SK-N-SH (cell line): ENCODE measurements around the gene SH3BGRL2. TPM values are rescaled to one million over a fixed set of nuclear protein-coding genes. Genes with fewer than 3 reads are reported as not detected.

Experiments
- CTCF ChIA-PET: fragments of 300-600, 350-600 bp; formaldehyde crosslinking; extraction: SDS; loops from one replicate; lab custom pipeline; 2021; lab: Yijun Ruan, JAX
- POLR2A ChIA-PET: fragments of 350-600 bp; sonication (Branson Sonifier 250); formaldehyde crosslinking; extraction: SDS; loops from one replicate; lab custom pipeline; 2020; ENCODE audit warnings: antibody characterized with exemption, inconsistent platforms; lab: Yijun Ruan, JAX
- DNase-seq: peaks from one replicate; pipeline ENCODE4 v3.0.0; 2012
- H2AFZ ChIP-seq: fragments of 200-600 bp; sonication (generic); 2 replicates; pipeline ENCODE4 v1.8.1; 2016; ENCODE audit warnings: antibody characterized with exemption, mild to moderate bottlenecking, low read depth
- H3F3A ChIP-seq: fragments of 200-600 bp; sonication (generic); replicated peaks from 2 replicates; pipeline ENCODE3; 2016; ENCODE audit warnings: antibody characterized with exemption, mild to moderate bottlenecking; ENCODE audit not compliant: insufficient read depth
- H3K27ac ChIP-seq, 2 experiments: fragments of 200-500 bp in 1 of 2; fragments of 200-600 bp in 1 of 2; sonication (Bioruptor generic) in 1 of 2; sonication (generic), shearing (Covaris generic) in 1 of 2; 2 replicates each; pipeline versions ENCODE4 v1.5.1 to v1.6.1; 2014 to 2016; ENCODE audit warnings: low read depth in 2 of 2, inconsistent platforms in 1 of 2, low read length in 1 of 2, mild to moderate bottlenecking in 1 of 2, mixed read lengths in 1 of 2
- H3K27me3 ChIP-seq: fragments of 200-600 bp; sonication (generic), shearing (Covaris generic); 2 replicates; pipeline ENCODE4 v1.6.1; 2016; ENCODE audit warnings: mixed run types; ENCODE audit not compliant: insufficient read depth
- H3K36me3 ChIP-seq, 2 experiments: fragments of 200-500 bp in 1 of 2; fragments of 200-600 bp in 1 of 2; sonication (Bioruptor generic) in 1 of 2; sonication (generic) in 1 of 2; replicated peaks in 1 of 2; 2 replicates each; pipeline versions ENCODE3 to v1.5.1; 2014 to 2016; ENCODE audit warnings: low read length in 1 of 2, mild to moderate bottlenecking in 1 of 2; ENCODE audit not compliant: insufficient read depth in 2 of 2, control insufficient read depth in 1 of 2
- H3K4me1 ChIP-seq, 2 experiments: fragments of 200-500 bp in 1 of 2; fragments of 200-600 bp in 1 of 2; sonication (Bioruptor generic) in 1 of 2; sonication (generic), shearing (Covaris generic) in 1 of 2; 2 replicates each; pipeline versions ENCODE4 v1.5.1 to v1.6.1; 2014 to 2016; ENCODE audit warnings: low read depth in 1 of 2, low read length in 1 of 2, mixed run types in 1 of 2; ENCODE audit not compliant: insufficient read depth in 2 of 2, control insufficient read depth in 1 of 2
- H3K4me2 ChIP-seq: fragments of 200-600 bp; sonication (generic), shearing (Covaris generic); 2 replicates; pipeline ENCODE4 v1.6.1; 2017; ENCODE audit warnings: mixed run types
- H3K4me3 ChIP-seq, 2 experiments: fragments of 200-500 bp in 1 of 2; fragments of 200-600 bp in 1 of 2; sonication (Bioruptor generic) in 1 of 2; sonication (generic), shearing (Covaris generic) in 1 of 2; 2 replicates each; pipeline versions ENCODE4 v1.5.1 to v1.8.1; 2014 to 2016; ENCODE audit warnings: low read depth in 2 of 2, inconsistent platforms in 1 of 2, low read length in 1 of 2, mild to moderate bottlenecking in 1 of 2, mixed read lengths in 1 of 2, moderate library complexity in 1 of 2
- H3K79me2 ChIP-seq: fragments of 200-600 bp; sonication (generic); 2 replicates; pipeline ENCODE4 v1.8.1; 2017; ENCODE audit warnings: mild to moderate bottlenecking; ENCODE audit not compliant: insufficient read depth
- H3K9ac ChIP-seq: fragments of 200-600 bp; sonication (generic); 2 replicates; pipeline ENCODE4 v1.6.1; 2017; ENCODE audit warnings: mixed run types
- H3K9me2 ChIP-seq: fragments of 200-600 bp; sonication (generic); 2 replicates; pipeline ENCODE4 v1.6.1; 2017; ENCODE audit warnings: mixed run types
- H3K9me3 ChIP-seq: fragments of 200-600 bp; sonication (generic); 2 replicates; pipeline ENCODE4 v1.6.1; 2017; ENCODE audit warnings: mixed run types, mild to moderate bottlenecking, moderate library complexity
- H4K20me1 ChIP-seq: fragments of 200-600 bp; sonication (generic); 2 replicates; pipeline ENCODE4 v1.6.1; 2017; ENCODE audit warnings: mild to moderate bottlenecking, mixed run types; ENCODE audit not compliant: insufficient read depth
- CHD2 ChIP-seq: fragments of 150-350 bp; IDR thresholded peaks from 2 replicates; pipeline ENCODE4 v1.6.1; 2018; ENCODE audit warnings: low read length; ENCODE audit not compliant: partially characterized antibody
- EP300 ChIP-seq, 2 experiments: IDR thresholded peaks; 2 replicates each; pipeline versions ENCODE4 v1.4.0 to v1.6.1; 2012; ENCODE audit warnings: borderline replicate concordance in 1 of 2, low read depth in 1 of 2, low read length in 1 of 2
- EZH2phosphoT487 ChIP-seq: fragments of 200-600 bp; sonication (generic); IDR thresholded peaks from 2 replicates; pipeline ENCODE4 v1.6.1; 2017; ENCODE audit warnings: low read depth, mixed run types, mild to moderate bottlenecking, antibody characterized with exemption, moderate library complexity, borderline replicate concordance
- IRF3 ChIP-seq: fragments of 150-350 bp; IDR thresholded peaks from 2 replicates; pipeline ENCODE4 v1.6.1; 2016; ENCODE audit warnings: mild to moderate bottlenecking, low read depth, low read length
- JUND ChIP-seq: IDR thresholded peaks from 2 replicates; pipeline ENCODE4 v1.4.0; 2012
- NFIC ChIP-seq: IDR thresholded peaks from 2 replicates; pipeline ENCODE4 v1.4.0; 2012; ENCODE audit warnings: borderline replicate concordance
- NRF1 ChIP-seq: IDR thresholded peaks from 2 replicates; pipeline ENCODE4 v1.6.1; 2012; ENCODE audit warnings: low read depth, mild to moderate bottlenecking, low read length
- PBX3 ChIP-seq: IDR thresholded peaks from 2 replicates; pipeline ENCODE4; 2012
- SIN3A ChIP-seq: IDR thresholded peaks from 2 replicates; pipeline ENCODE4 v1.6.1; 2012; ENCODE audit warnings: low read depth, mild to moderate bottlenecking, low read length, moderate library complexity, borderline replicate concordance
- SMC3 ChIP-seq: IDR thresholded peaks from 2 replicates; pipeline ENCODE4 v1.6.1; 2012; ENCODE audit warnings: low read depth, low read length, improper control_type of control experiment
- TCF12 ChIP-seq: IDR thresholded peaks from 2 replicates; pipeline ENCODE4 v1.4.0; 2012
- TEAD4 ChIP-seq: IDR thresholded peaks from 2 replicates; pipeline ENCODE4 v1.4.0; 2012; ENCODE audit warnings: mild to moderate bottlenecking, borderline replicate concordance; ENCODE audit not compliant: insufficient read depth
- USF1 ChIP-seq: IDR thresholded peaks from 2 replicates; pipeline ENCODE4 v1.4.0; 2012; ENCODE audit warnings: low read depth, borderline replicate concordance
- WGBS: methylation state at CpG from one replicate; pipeline ENCODE4 v1.1.6; 2017; ENCODE audit warnings: low lambda C conversion rate; 5-methylcytosine and 5-hydroxymethylcytosine counted together
- polyA plus RNA-seq, 3 experiments: library from polyadenylated mRNA; depleted of rRNA; stranded (reverse); fragments of >200 nt; gene quantifications; 2 replicates each; pipeline ENCODE4 v1.2.3, GENCODE V29; 2012

SH3BGRL2 gene
- polyA plus RNA-seq, 1 of the 3 experiments (the other 2 are of a cell fraction): 1.4 TPM

- TF ChIP-seq SMC3 (no peak), EP300 (IDR thresholded peaks at IDR 0.05; ENCODE audit: borderline replicate concordance in 1 of 2, low read depth in 1 of 2, low read length in 1 of 2) (no peak), TEAD4 (no peak), CHD2 (no peak), NRF1 (no peak), EZH2phosphoT487 (no peak), PBX3 (no peak), TCF12 (no peak), IRF3 (no peak), SIN3A (no peak)
Measured at GRCh38 chr6:79630380-79630882, 698 bp upstream of the SH3BGRL2 start (continued).

- peak overlapping the region; percentile 77 for H3K4me2 ChIP-seq
- H3K9ac ChIP-seq: no peak overlapping the region
- no peaks in the 10 kb centered on the region for H3K9me3 ChIP-seq
- peak overlapping the region; percentile 82 to 92 for H3K4me3 ChIP-seq
- H2AFZ ChIP-seq: peak overlapping the region; percentile 95
- H3K27ac ChIP-seq: peak overlapping the region in 1 of 2 experiments; percentile 79; a peak in 1 of 4 replicates
- no peaks in the 10 kb centered on the region for H3K27me3 ChIP-seq
- WGBS: 31% methylated on average over 10 of the region's 12 CpGs
- H3K4me1 ChIP-seq: peaks cover 11 to 13% of the 10 kb centered on the region in 2 experiments; a peak in 3 of 4 replicates
- H3K79me2 ChIP-seq: no peaks in the 10 kb centered on the region
- no peaks in the 10 kb centered on the region for H4K20me1 ChIP-seq
- CTCF ChIA-PET: interaction anchor here (0.8 to 6.9 kb wide), 8 partner anchors 9 to 238 kb away, joined by 3 to 32 read pairs (median 4); no protein-coding TSS in a partner anchor
- H3K36me3 ChIP-seq: no peaks in the 10 kb centered on the region
- DNase-seq: no peak
- no peak for TF ChIP-seq EP300 (IDR thresholded peaks at IDR 0.05; ENCODE audit: borderline replicate concordance in 1 of 2, low read depth in 1 of 2, low read length in 1 of 2)
- no peak for TF ChIP-seq TCF12
- no peak for TF ChIP-seq JUND
- no peak for TF ChIP-seq IRF3
- no peak for TF ChIP-seq USF1
- TF ChIP-seq NFIC: no peak
- POLR2A ChIA-PET: interaction anchor here (0.9 to 1.2 kb wide), 2 partner anchors 19 to 94 kb away, joined by 3 read pairs; partner anchors contain the start of gene LCA5
- no peaks in the 10 kb centered on the region for H3K9me2 ChIP-seq
- H3F3A ChIP-seq: no peaks in the 10 kb centered on the region
Measured at GRCh38 chr6:79631693-79632172, 604 bp downstream of the SH3BGRL2 start.
